Epithelial cell of proximal tubule (primary cell): ENCODE measurements around the gene AP4E1. TPM values are rescaled to one million over a fixed set of nuclear protein-coding genes. Genes with fewer than 3 reads are reported as not detected.
"Not testable (repeated sequence)": the region's sequence is repeated elsewhere in the genome, so short reads cannot be mapped to it uniquely, and the experiment has no call there.

Experiments
- DNase-seq: peaks from one replicate; pipeline ENCODE4 v3.0.0-alpha.2; 2011; ENCODE audit warnings: low read depth
- H3K4me3 ChIP-seq: 2 replicates; pipeline ENCODE4 v1.5.1; 2011; ENCODE audit warnings: low read depth, mild to moderate bottlenecking, low read length
- CTCF ChIP-seq: conservative IDR thresholded peaks from 2 replicates; pipeline ENCODE4 v1.5.1; 2012; ENCODE audit warnings: low read depth, mild to moderate bottlenecking, low read length
- total RNA-seq: library from RNA; depleted of rRNA; stranded (reverse); fragments of >200 nt; gene quantifications from 2 replicates; pipeline ENCODE4 v1.2.3, GENCODE V29; 2015

The AP4E1 gene
- total RNA-seq, 1 donor from 2014 or later, result 4.6 TPM

- H3K4me3 ChIP-seq, result no peak overlapping the region
- no peak for DNase-seq
- TF ChIP-seq CTCF, result no peak
Measured at GRCh38 chr15:50872832-50873426, 35.6 kb upstream of the AP4E1 start.

- peak; percentile 20 for TF ChIP-seq CTCF
- no peak for DNase-seq
- H3K4me3 ChIP-seq, result no peak overlapping the region
Measured at GRCh38 chr15:50873935-50874361, 34.5 kb upstream of the AP4E1 start.

- H3K4me3 ChIP-seq, DNase-seq: not testable (repeated sequence)
Measured at GRCh38 chr15:50875238-50875637, 33.2 kb upstream of the AP4E1 start.

- no peak for DNase-seq
- TF ChIP-seq CTCF, result no peak
- peak overlapping the region; percentile 46 for H3K4me3 ChIP-seq
Measured at GRCh38 chr15:50876260-50876988, 32.1 kb upstream of the AP4E1 start.

GRCh38 chr15:50876989-50877360 lies 31.5 kb upstream of the AP4E1 start:
- peak; percentile 90 for DNase-seq
- peak; percentile 99 for TF ChIP-seq CTCF

GRCh38 chr15:50879016-50879617 lies 29.4 kb upstream of the AP4E1 start:
- no peak overlapping the region for H3K4me3 ChIP-seq
- DNase-seq, result no peak
- TF ChIP-seq CTCF, result no peak

More at GRCh38 chr15:50876989-50877360, 31.5 kb upstream of the AP4E1 start:
- peak overlapping the region; percentile 46 for H3K4me3 ChIP-seq

- H3K4me3 ChIP-seq, result no peak overlapping the region
- no peak for TF ChIP-seq CTCF
- no peak for DNase-seq
Measured at GRCh38 chr15:50880206-50880605, 28.3 kb upstream of the AP4E1 start.
